HG03139 (cell line): ENCODE results near the gene TNC.

Experiments used
- ATAC-seq: cut with Tn5 transposase; IDR thresholded peaks from one replicate; pipeline ENCODE4 v1.9.1; 2021; ENCODE audit not compliant: unreplicated experiment

TNC gene

GRCh38 chr9:115117999-115118878, at the start of gene TNC:
Gene TNC, minus strand, starts transcription at chr9:115118157. Its CDS starts 27,139 bp downstream, at chr9:115091018.
- no peak for ATAC-seq

GRCh38 chr9:115167175-115167574, 49.2 kb upstream of the TNC start:
- ATAC-seq = no peak

- no peak for ATAC-seq
These were observed 47.3 kb upstream of the TNC start for GRCh38 chr9:115165233-115165632.

- no peak for ATAC-seq
These were observed 46.6 kb upstream of the TNC start for GRCh38 chr9:115164511-115164974.

- no peak for ATAC-seq
These were observed 45.0 kb upstream of the TNC start for GRCh38 chr9:115162946-115163345.

GRCh38 chr9:115161446-115161845, 43.5 kb upstream of the TNC start:
- no peak for ATAC-seq

GRCh38 chr9:115158661-115159481, 40.9 kb upstream of the TNC start:
- ATAC-seq = no peak

- ATAC-seq = no peak
These were observed 39.3 kb upstream of the TNC start for GRCh38 chr9:115157245-115157674.

- no peak for ATAC-seq
These were observed 37.1 kb upstream of the TNC start for GRCh38 chr9:115155037-115155436.

GRCh38 chr9:115154617-115155016, 36.7 kb upstream of the TNC start:
- ATAC-seq = no peak

GRCh38 chr9:115152281-115152820, 34.4 kb upstream of the TNC start:
- ATAC-seq = no peak

- ATAC-seq = no peak
These were observed 30.8 kb upstream of the TNC start for GRCh38 chr9:115148721-115149120.

GRCh38 chr9:115146581-115147021, 28.6 kb upstream of the TNC start:
- ATAC-seq = no peak

- no peak for ATAC-seq
These were observed 26.7 kb upstream of the TNC start for GRCh38 chr9:115144706-115145105.

- ATAC-seq = no peak
These were observed 25.7 kb upstream of the TNC start for GRCh38 chr9:115143689-115144088.

- ATAC-seq = no peak
These were observed 24.7 kb upstream of the TNC start for GRCh38 chr9:115142517-115143270.

- ATAC-seq = no peak
These were observed 24.1 kb upstream of the TNC start for GRCh38 chr9:115142090-115142489.

GRCh38 chr9:115141612-115142011, 23.7 kb upstream of the TNC start:
- no peak for ATAC-seq

- ATAC-seq = no peak
These were observed 20.2 kb upstream of the TNC start for GRCh38 chr9:115138151-115138550.

- no peak for ATAC-seq
These were observed 19.6 kb upstream of the TNC start for GRCh38 chr9:115137526-115137925.
